Smooth muscle cell (in vitro differentiated cells): ENCODE measurements around the gene ACVR1. TPM values are rescaled to one million over a fixed set of nuclear protein-coding genes. Genes with fewer than 3 reads are reported as not detected.
"Not testable (repeated sequence)": the region's sequence is repeated elsewhere in the genome, so short reads cannot be mapped to it uniquely, and the experiment has no call there.

Source experiments
- DNase-seq: peaks from one replicate; lab custom pipeline; 2025; ENCODE audit not compliant: unreplicated experiment; lab: John Stamatoyannopoulos, UW
- H2AFZ ChIP-seq: fragments of 200-600 bp; sonication (generic); 2 replicates; pipeline ENCODE4 v1.6.0; 2016; ENCODE audit warnings: antibody characterized with exemption, low read depth, mild to moderate bottlenecking
- H3F3A ChIP-seq: fragments of 200-600 bp; sonication (generic); 2 replicates; pipeline ENCODE4 v1.6.0; 2017; ENCODE audit warnings: antibody characterized with exemption, low read depth
- H3K27ac ChIP-seq: fragments of 200-600 bp; sonication (generic); 2 replicates; pipeline ENCODE4 v1.5.1; 2016; ENCODE audit warnings: low read depth, mild to moderate bottlenecking
- H3K27me3 ChIP-seq: fragments of 200-600 bp; sonication (generic); 2 replicates; pipeline ENCODE4 v1.6.1; 2016; ENCODE audit warnings: low read depth, mild to moderate bottlenecking
- H3K36me3 ChIP-seq: fragments of 200-600 bp; sonication (generic); 2 replicates; pipeline ENCODE4 v1.5.1; 2016; ENCODE audit warnings: low read depth
- H3K4me1 ChIP-seq: fragments of 200-600 bp; sonication (generic); 2 replicates; pipeline ENCODE4 v1.5.1; 2016; ENCODE audit warnings: low read depth
- H3K4me2 ChIP-seq: fragments of 200-600 bp; sonication (generic); 2 replicates; pipeline ENCODE4 v1.6.0; 2016; ENCODE audit warnings: mild to moderate bottlenecking
- H3K4me3 ChIP-seq: fragments of 200-600 bp; sonication (generic); 2 replicates; pipeline ENCODE4 v1.5.1; 2016; ENCODE audit warnings: mild to moderate bottlenecking
- H3K79me2 ChIP-seq: fragments of 200-600 bp; sonication (generic); 2 replicates; pipeline ENCODE4 v1.6.0; 2016; ENCODE audit warnings: low read depth, mild to moderate bottlenecking
- H3K9ac ChIP-seq: fragments of 200-600 bp; sonication (generic); 2 replicates; pipeline ENCODE4 v1.6.0; 2016; ENCODE audit warnings: low read depth
- H3K9me3 ChIP-seq: fragments of 200-600 bp; sonication (generic); replicated peaks from 2 replicates; pipeline ENCODE4 v1.5.1; 2016; ENCODE audit warnings: low read depth
- H4K20me1 ChIP-seq: fragments of 200-600 bp; sonication (generic); 2 replicates; pipeline ENCODE4 v1.6.0; 2016; ENCODE audit warnings: low read depth
- CTCF ChIP-seq: fragments of 200-600 bp; sonication (generic); IDR thresholded peaks from 2 replicates; pipeline ENCODE4 v1.5.1; 2017; ENCODE audit warnings: borderline replicate concordance, mild to moderate bottlenecking, antibody characterized with exemption; ENCODE audit not compliant: insufficient read depth, poor library complexity, severe bottlenecking
- WGBS: methylation state at CpG from one replicate; pipeline ENCODE4 v1.1.7; 2016; ENCODE audit warnings: low lambda C conversion rate; 5-methylcytosine and 5-hydroxymethylcytosine counted together
- polyA plus RNA-seq: library from polyadenylated mRNA; unstranded; fragments of >200 nt; fragmentation: Nextera tagmentation; extraction: Ambion mirVana; gene quantifications from 2 replicates; pipeline ENCODE4 v1.2.1, GENCODE V29; 2016
- total RNA-seq: library from RNA; depleted of rRNA; stranded (reverse); fragments of >200 nt; gene quantifications from 2 replicates; pipeline ENCODE4 v1.2.3, GENCODE V29; 2014

ACVR1 gene
- total and polyA plus RNA-seq, 2 experiments from 2014 or later: 27.2 to 32.7 TPM

- Histone ChIP-seq H3K4me2 (no peak overlapping the region), H3K27ac (no peak overlapping the region), H3K4me3 (no peak overlapping the region), H3K4me1 (no peaks in the 10 kb centered on the region), H3K9me3 (peaks cover 5% of the 10 kb centered on the region), H3K27me3 (no peaks in the 10 kb centered on the region), H3F3A (peaks cover 8% of the 10 kb centered on the region), H3K36me3 (peaks cover 40% of the 10 kb centered on the region), H4K20me1 (no peaks in the 10 kb centered on the region), H3K79me2 (peaks cover 12% of the 10 kb centered on the region), H3K9ac (no peak overlapping the region), H2AFZ (no peak overlapping the region)
- TF ChIP-seq CTCF: no peak
- 87% methylated on average over 5 of the region's 5 CpGs for whole genome bisulfite sequencing
- no peak for DNase-seq
Observed at GRCh38 chr2:157760949-157761348, 115.2 kb downstream of the ACVR1 start.

- Histone ChIP-seq H3K4me1 (no peaks in the 10 kb centered on the region), H3K79me2 (peaks cover 22% of the 10 kb centered on the region), H3K4me3 (no peak overlapping the region), H4K20me1 (no peaks in the 10 kb centered on the region), H2AFZ (no peak overlapping the region), H3K9ac (no peak overlapping the region), H3K36me3 (peaks cover 31% of the 10 kb centered on the region), H3K4me2 (no peak overlapping the region), H3F3A (peaks cover 8% of the 10 kb centered on the region), H3K27ac (no peak overlapping the region), H3K27me3 (no peaks in the 10 kb centered on the region), H3K9me3 (peaks cover 5% of the 10 kb centered on the region)
- no peak for DNase-seq
- TF ChIP-seq CTCF: no peak
Observed at GRCh38 chr2:157759855-157760254, 116.3 kb downstream of the ACVR1 start.

- 97% methylated on average over 2 of the region's 2 CpGs for WGBS
- Histone ChIP-seq H3K36me3 (peaks cover 30% of the 10 kb centered on the region), H3F3A (peaks cover 8% of the 10 kb centered on the region), H3K27ac (no peak overlapping the region), H2AFZ (no peak overlapping the region), H3K9ac (no peak overlapping the region), H3K79me2 (peaks cover 34% of the 10 kb centered on the region), H3K4me3 (no peak overlapping the region), H3K9me3 (peaks cover 5% of the 10 kb centered on the region), H3K4me1 (no peaks in the 10 kb centered on the region), H3K4me2 (no peak overlapping the region), H3K27me3 (no peaks in the 10 kb centered on the region), H4K20me1 (peaks cover 11% of the 10 kb centered on the region)
- TF ChIP-seq CTCF: no peak
- no peak for DNase-seq
Observed at GRCh38 chr2:157758586-157758985, 117.5 kb downstream of the ACVR1 start.

GRCh38 chr2:157757500-157757899, 118.6 kb downstream of the ACVR1 start:
- H3K27me3 ChIP-seq: no peaks in the 10 kb centered on the region
- H3K4me1 ChIP-seq: no peaks in the 10 kb centered on the region
- peaks cover 20% of the 10 kb centered on the region for H3K36me3 ChIP-seq
- H3K4me3 ChIP-seq: no peak overlapping the region
- H3K4me2 ChIP-seq: no peak overlapping the region
- H3F3A ChIP-seq: peaks cover 8% of the 10 kb centered on the region
- no peak for TF ChIP-seq CTCF
- no peak overlapping the region for H2AFZ ChIP-seq
- H3K9ac ChIP-seq: no peak overlapping the region
- H3K27ac ChIP-seq: no peak overlapping the region
- peaks cover 5% of the 10 kb centered on the region for H3K9me3 ChIP-seq
- DNase-seq: no peak
- H3K79me2 ChIP-seq: peaks cover 34% of the 10 kb centered on the region
- H4K20me1 ChIP-seq: peaks cover 11% of the 10 kb centered on the region
- WGBS: 97% methylated on average over 1 of the region's 1 CpG

- Histone ChIP-seq H4K20me1 (peaks cover 11% of the 10 kb centered on the region), H3K79me2 (peaks cover 34% of the 10 kb centered on the region), H3K36me3 (peaks cover 20% of the 10 kb centered on the region)
- over 99% methylated on average over 5 of the region's 5 CpGs for WGBS
- H2AFZ ChIP-seq, H3K27ac ChIP-seq, DNase-seq, H3K4me1 ChIP-seq, H3K4me2 ChIP-seq, H3K4me3 ChIP-seq, H3F3A ChIP-seq, H3K9ac ChIP-seq, H3K9me3 ChIP-seq, H3K27me3 ChIP-seq: not testable (repeated sequence)
Observed at GRCh38 chr2:157756447-157756846, 119.7 kb downstream of the ACVR1 start.
